Suprapubic skin (tissue), 4 donors: ENCODE results near the gene BCAM.

ENCODE experiments used
- CTCF ChIP-seq, 2 donors: fragments of 200-600 bp in 1 of 2; fragments of 450-650 bp in 1 of 2; sonication (generic) in 1 of 2; IDR thresholded peaks; one replicate each; pipeline ENCODE4 v1.5.1; 2016 to 2019; ENCODE audit warnings: antibody characterized with exemption in 2 of 2, mild to moderate bottlenecking in 1 of 2, moderate library complexity in 1 of 2
- EP300 ChIP-seq: sonication (generic); formaldehyde crosslinking; IDR thresholded peaks from one replicate; pipeline ENCODE4 v1.6.1; 2017; ENCODE audit warnings: antibody characterized with exemption
- POLR2A ChIP-seq, 2 donors: fragments of 450-650 bp; IDR thresholded peaks; one replicate each; pipeline ENCODE4 v1.6.1; 2017; ENCODE audit warnings: antibody characterized with exemption in 2 of 2, mild to moderate bottlenecking in 2 of 2, moderate library complexity in 2 of 2
- POLR2AphosphoS5 ChIP-seq, 3 donors: sonication (generic); formaldehyde crosslinking; IDR thresholded peaks; one replicate each; pipeline ENCODE4 v1.6.1; 2017; ENCODE audit warnings: antibody characterized with exemption in 3 of 3

DNA sequence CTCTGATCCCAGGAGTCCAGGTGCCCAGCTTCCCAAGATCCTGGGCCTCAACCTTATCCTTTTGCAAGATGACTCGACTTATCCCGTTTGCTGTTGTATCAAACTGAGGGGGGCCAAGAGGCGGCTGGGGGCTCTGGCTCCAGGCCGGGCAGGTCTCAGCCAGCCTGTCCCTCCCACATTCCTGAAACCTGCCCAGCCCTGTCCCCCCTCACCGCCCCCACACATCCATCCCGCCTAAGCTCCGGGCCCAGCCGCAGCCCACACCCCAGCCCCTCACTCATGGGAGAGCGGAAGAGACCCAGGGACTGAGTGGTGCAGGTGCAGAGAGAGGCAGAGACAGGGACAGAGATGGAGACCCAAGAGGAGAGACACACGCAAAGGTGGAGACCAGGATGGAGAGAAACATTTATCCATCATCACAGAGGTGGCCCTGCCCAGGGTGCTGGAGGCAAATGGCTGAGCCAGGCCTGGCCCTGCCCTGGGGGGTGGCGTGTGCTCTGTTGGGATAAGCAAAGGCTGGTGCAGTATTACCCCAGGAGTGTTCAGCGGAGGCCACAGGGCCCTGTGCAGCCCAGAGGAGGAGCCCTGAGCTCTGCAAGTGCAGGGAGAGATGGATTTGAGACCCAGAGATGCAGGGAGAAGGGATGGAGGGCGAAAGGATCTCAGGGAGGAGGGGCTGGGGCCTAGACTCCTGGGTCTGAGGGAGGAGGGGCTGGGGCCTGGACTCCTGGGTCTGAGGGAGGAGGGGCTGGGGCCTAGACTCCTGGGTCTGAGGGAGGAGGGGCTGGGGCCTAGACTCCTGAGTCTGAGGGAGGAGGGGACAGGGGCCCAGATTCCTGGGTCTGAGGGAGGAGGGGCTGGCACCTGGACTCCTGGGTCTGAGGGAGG lies 1.6 kb downstream of the BCAM start:
- TF ChIP-seq CTCF (IDR thresholded peaks at IDR 0.05): no peak
- no peak for TF ChIP-seq POLR2A (IDR thresholded peaks at IDR 0.05)
- TF ChIP-seq POLR2AphosphoS5 (IDR thresholded peaks at IDR 0.05): no peak
- no peak for TF ChIP-seq EP300
